Small intestine (tissue), 7 donors: ENCODE results near the gene MAPK14. TPM values are rescaled to one million over a fixed set of nuclear protein-coding genes. Genes with fewer than 3 reads are reported as not detected.
"Not testable (repeated sequence)": the region's sequence is repeated elsewhere in the genome, so short reads cannot be mapped to it uniquely, and the experiment has no call there.

Experiments used
- DNase-seq, 2 donors: peaks; one replicate each; pipeline versions ENCODE4 v3.0.0 to v3.0.0-alpha.2; 2013
- FAIRE-seq: peaks from 2 replicates; lab custom pipeline; 2012; peaks lifted over from hg19 to GRCh38; lab: Jason Lieb, UNC
- H3K27ac ChIP-seq, 3 donors: one replicate each; pipeline ENCODE4 v1.5.1; 2013; ENCODE audit warnings: low read length in 2 of 3, mild to moderate bottlenecking in 2 of 3, control low read depth in 1 of 3, inconsistent platforms in 1 of 3, low read depth in 1 of 3, moderate library complexity in 1 of 3
- H3K27me3 ChIP-seq, 3 donors: one replicate each; pipeline ENCODE4 v1.6.1; 2013; ENCODE audit warnings: low read length in 3 of 3, inconsistent platforms in 1 of 3; ENCODE audit not compliant: control insufficient read depth in 3 of 3, insufficient read depth in 3 of 3
- H3K36me3 ChIP-seq, 3 donors: one replicate each; pipeline ENCODE4 v1.6.1; 2013; ENCODE audit warnings: low read length in 3 of 3, inconsistent platforms in 1 of 3, low read depth in 1 of 3, mild to moderate bottlenecking in 1 of 3, moderate library complexity in 1 of 3; ENCODE audit not compliant: control insufficient read depth in 3 of 3, insufficient read depth in 2 of 3
- H3K4me1 ChIP-seq, 3 donors: one replicate each; pipeline ENCODE4 v1.6.1; 2013; ENCODE audit warnings: low read length in 2 of 3, inconsistent platforms in 1 of 3, low read depth in 1 of 3, mild to moderate bottlenecking in 1 of 3, moderate library complexity in 1 of 3; ENCODE audit not compliant: control insufficient read depth in 3 of 3, insufficient read depth in 2 of 3
- H3K4me3 ChIP-seq, 3 donors: one replicate each; pipeline ENCODE4 v1.5.1; 2013; ENCODE audit warnings: low read length in 3 of 3, control low read depth in 1 of 3, inconsistent platforms in 1 of 3, low read depth in 1 of 3, mild to moderate bottlenecking in 1 of 3, moderate library complexity in 1 of 3
- H3K9me3 ChIP-seq, 2 donors: one replicate each; pipeline ENCODE4 v1.6.1; 2013; ENCODE audit warnings: low read depth in 1 of 2, low read length in 1 of 2; ENCODE audit not compliant: control insufficient read depth in 2 of 2, insufficient read depth in 1 of 2
- WGBS, 3 donors: extraction: QIAGEN DNeasy Blood & Tissue Kit; methylation state at CpG; one replicate each; pipeline ENCODE4 v1.1.7; 2013; 5-methylcytosine and 5-hydroxymethylcytosine counted together
- polyA plus RNA-seq, 4 donors: library from polyadenylated mRNA; stranded (reverse) in 3 of 4; unstranded in 1 of 4; fragments of 200-250 nt in 3 of 4; fragments of 120-200 nt in 1 of 4; gene quantifications; one replicate each; pipeline versions ENCODE4 v1.2.1 to v1.2.3, GENCODE V29; 2013
- donor health status: healthy with polysubstance abuse.
- donor health status: control.
- donor health status: control.
- donor health status: Bipolar disorder and iron deficiency.
- donor health status: healthy.

The MAPK14 gene
- polyA plus RNA-seq, 4 donors: 22.4 to 72.3 (median 32.2) TPM

- WGBS, 3 donors: 40 to 49% (median 44%) methylated on average over 8 to 10 of the region's 10 CpGs
- Histone ChIP-seq H3K9me3 (no peaks in the 10 kb centered on the region), H3K4me3 (no peak overlapping the region), H3K27me3 (no peaks in the 10 kb centered on the region), H3K36me3 (peaks cover 0 to 8% (median 0%) of the 10 kb centered on the region in 3 donors), H3K4me1 (peaks cover 0 to 42% (median 4%) of the 10 kb centered on the region in 3 donors), H3K27ac (no peak overlapping the region)
- FAIRE-seq (no peak), DNase-seq (peak; percentile 87 to 94)
Observed at GRCh38 chr6:36123270-36124139, 95.9 kb downstream of the MAPK14 start.

- H3K9me3 ChIP-seq, DNase-seq, H3K27ac ChIP-seq, FAIRE-seq, H3K27me3 ChIP-seq, H3K4me3 ChIP-seq, H3K36me3 ChIP-seq: not testable (repeated sequence)
- peaks cover 0 to 39% (median 4%) of the 10 kb centered on the region in 3 donors for H3K4me1 ChIP-seq
- WGBS, 3 donors: 66 to 84% (median 68%) methylated on average over 8 of the region's 8 CpGs
Observed at GRCh38 chr6:36124346-36124745, 96.7 kb downstream of the MAPK14 start.

- FAIRE-seq: no peak
- 80 to 90% (median 88%) methylated on average over 3 of the region's 3 CpGs for WGBS, 3 donors
- DNase-seq: no peak
- Histone ChIP-seq H3K4me1 (peaks cover 0 to 41% (median 4%) of the 10 kb centered on the region in 3 donors), H3K36me3 (peaks cover 0 to 5% (median 0%) of the 10 kb centered on the region in 3 donors), H3K4me3 (no peak overlapping the region), H3K9me3 (no peaks in the 10 kb centered on the region), H3K27ac (no peak overlapping the region), H3K27me3 (no peaks in the 10 kb centered on the region)
Observed at GRCh38 chr6:36124881-36125280, 97.3 kb downstream of the MAPK14 start.

GRCh38 chr6:36125575-36125974, 98.0 kb downstream of the MAPK14 start:
- peaks cover 0 to 41% (median 4%) of the 10 kb centered on the region in 3 donors for H3K4me1 ChIP-seq
- no peak for FAIRE-seq

GRCh38 chr6:36126121-36126520, 98.5 kb downstream of the MAPK14 start:
- no peaks in the 10 kb centered on the region for H3K9me3 ChIP-seq
- H3K36me3 ChIP-seq: peaks cover 0 to 5% (median 0%) of the 10 kb centered on the region in 3 donors
- FAIRE-seq: no peak
- peaks cover 0 to 35% (median 2%) of the 10 kb centered on the region in 3 donors for H3K4me1 ChIP-seq
- WGBS, 3 donors: 89 to 100% (median 89%) methylated on average over 2 of the region's 2 CpGs
- no peak for DNase-seq
- H3K27me3 ChIP-seq: no peaks in the 10 kb centered on the region
- H3K27ac ChIP-seq: no peak overlapping the region
- H3K4me3 ChIP-seq: no peak overlapping the region

More at GRCh38 chr6:36125575-36125974, 98.0 kb downstream of the MAPK14 start:
- H3K4me3 ChIP-seq: no peak overlapping the region
- 77 to 83% (median 79%) methylated on average over 7 to 8 of the region's 8 CpGs for WGBS, 3 donors
- no peak for DNase-seq
- H3K27ac ChIP-seq: no peak overlapping the region
- peaks cover 0 to 5% (median 0%) of the 10 kb centered on the region in 3 donors for H3K36me3 ChIP-seq
- H3K9me3 ChIP-seq: no peaks in the 10 kb centered on the region
- H3K27me3 ChIP-seq: no peaks in the 10 kb centered on the region

- DNase-seq (no peak), FAIRE-seq (no peak)
- Histone ChIP-seq H3K4me3 (no peak overlapping the region), H3K27me3 (no peaks in the 10 kb centered on the region), H3K4me1 (peaks cover 0 to 32% (median 0%) of the 10 kb centered on the region in 3 donors), H3K9me3 (no peaks in the 10 kb centered on the region), H3K27ac (peak overlapping the region in 1 of 3 donors; percentile 69), H3K36me3 (peaks cover 0 to 5% (median 0%) of the 10 kb centered on the region in 3 donors)
- whole genome bisulfite sequencing, 3 donors: 65 to 76% (median 70%) methylated on average over 10 of the region's 10 CpGs
Observed at GRCh38 chr6:36126553-36127458, 99.2 kb downstream of the MAPK14 start.

- H3K27me3 ChIP-seq: no peaks in the 10 kb centered on the region
- H3K4me3 ChIP-seq: no peak overlapping the region
- H3K36me3 ChIP-seq: peaks cover 0 to 6% (median 0%) of the 10 kb centered on the region in 3 donors
- H3K9me3 ChIP-seq: no peaks in the 10 kb centered on the region
- H3K4me1 ChIP-seq: peaks cover 0 to 32% (median 2%) of the 10 kb centered on the region in 3 donors
- peak overlapping the region in 1 of 3 donors; percentile 69 for H3K27ac ChIP-seq
- no peak for DNase-seq
- FAIRE-seq: no peak
- WGBS, 3 donors: 83 to 91% (median 87%) methylated on average over 8 of the region's 8 CpGs
Observed at GRCh38 chr6:36127462-36128016, 99.9 kb downstream of the MAPK14 start.

- H3K4me1 ChIP-seq: peaks cover 0 to 36% (median 4%) of the 10 kb centered on the region in 3 donors
Observed at GRCh38 chr6:36128073-36128472, 100.5 kb downstream of the MAPK14 start.

More at GRCh38 chr6:36128073-36128472, 100.5 kb downstream of the MAPK14 start:
- no peak overlapping the region for H3K4me3 ChIP-seq
- no peak for DNase-seq
- no peak for FAIRE-seq
- no peaks in the 10 kb centered on the region for H3K27me3 ChIP-seq
- H3K36me3 ChIP-seq: peaks cover 0 to 12% (median 0%) of the 10 kb centered on the region in 3 donors
- no peaks in the 10 kb centered on the region for H3K9me3 ChIP-seq
- WGBS, 3 donors: 80 to 91% (median 86%) methylated on average over 5 of the region's 5 CpGs
- H3K27ac ChIP-seq: no peak overlapping the region
